Glutamatergic neuron (in vitro differentiated cells): ENCODE measurements around the gene C2orf68. TPM values are rescaled to one million over a fixed set of nuclear protein-coding genes. Genes with fewer than 3 reads are reported as not detected.
A peak's percentile ranks its signal among the peaks of the same experiment; 100 is the strongest.
"Not testable (repeated sequence)": the region's sequence is repeated elsewhere in the genome, so short reads cannot be mapped to it uniquely, and the experiment has no call there.

Source experiments
- DNase-seq: peaks from one replicate; pipeline ENCODE4 v3.0.0; 2022
- H3K27ac Mint-ChIP-seq: one replicate; pipeline ENCODE4 v1.8.0; 2020; ENCODE audit warnings: mild to moderate bottlenecking, mixed read lengths, inconsistent platforms; ENCODE audit not compliant: unreplicated experiment
- H3K27me3 Mint-ChIP-seq: one replicate; pipeline ENCODE4 v1.8.0; 2020; ENCODE audit warnings: mild to moderate bottlenecking, moderate library complexity, mixed read lengths, inconsistent platforms; ENCODE audit not compliant: unreplicated experiment
- H3K36me3 Mint-ChIP-seq: one replicate; pipeline ENCODE4 v1.8.0; 2020; ENCODE audit warnings: mild to moderate bottlenecking, mixed read lengths, inconsistent platforms; ENCODE audit not compliant: unreplicated experiment
- H3K4me1 Mint-ChIP-seq: one replicate; pipeline ENCODE4 v1.8.0; 2020; ENCODE audit warnings: mild to moderate bottlenecking, low read depth, mixed read lengths, inconsistent platforms; ENCODE audit not compliant: unreplicated experiment
- H3K4me3 Mint-ChIP-seq: one replicate; pipeline ENCODE4 v1.8.0; 2020; ENCODE audit warnings: mild to moderate bottlenecking, mixed read lengths, inconsistent platforms; ENCODE audit not compliant: unreplicated experiment
- H3K9me3 Mint-ChIP-seq: one replicate; pipeline ENCODE4 v1.8.0; 2020; ENCODE audit warnings: mild to moderate bottlenecking, moderate library complexity, mixed read lengths, inconsistent platforms; ENCODE audit not compliant: unreplicated experiment
- total RNA-seq: library from RNA; stranded (reverse); fragmentation: NEBNext Ultra II Directional; extraction: Animal tissue kit (Norgen Biotek cat#: 25700); gene quantifications from one replicate; pipeline ENCODE4 v1.2.1, GENCODE V29; 2021; ENCODE audit not compliant: unreplicated experiment
- TF ChIP-seq, protein P1 (sequence below): fragments of 200-600 bp; sonication (generic); IDR thresholded peaks from one replicate; pipeline ENCODE4 v1.5.0; 2021; ENCODE audit not compliant: partially characterized antibody, unreplicated experiment

The C2orf68 gene
- total RNA-seq, 1 donor from 2014 or later: 51.0 TPM

- Mint-ChIP-seq H3K36me3 (no peaks in the 10 kb centered on the region), H3K27me3 (peaks cover 5% of the 10 kb centered on the region), H3K4me3 (no peak overlapping the region), H3K4me1 (peaks cover 8% of the 10 kb centered on the region), H3K9me3 (peaks cover 7% of the 10 kb centered on the region), H3K27ac (peak overlapping the region; percentile 87)
- no peak for DNase-seq
- TF ChIP-seq, protein P1, sequence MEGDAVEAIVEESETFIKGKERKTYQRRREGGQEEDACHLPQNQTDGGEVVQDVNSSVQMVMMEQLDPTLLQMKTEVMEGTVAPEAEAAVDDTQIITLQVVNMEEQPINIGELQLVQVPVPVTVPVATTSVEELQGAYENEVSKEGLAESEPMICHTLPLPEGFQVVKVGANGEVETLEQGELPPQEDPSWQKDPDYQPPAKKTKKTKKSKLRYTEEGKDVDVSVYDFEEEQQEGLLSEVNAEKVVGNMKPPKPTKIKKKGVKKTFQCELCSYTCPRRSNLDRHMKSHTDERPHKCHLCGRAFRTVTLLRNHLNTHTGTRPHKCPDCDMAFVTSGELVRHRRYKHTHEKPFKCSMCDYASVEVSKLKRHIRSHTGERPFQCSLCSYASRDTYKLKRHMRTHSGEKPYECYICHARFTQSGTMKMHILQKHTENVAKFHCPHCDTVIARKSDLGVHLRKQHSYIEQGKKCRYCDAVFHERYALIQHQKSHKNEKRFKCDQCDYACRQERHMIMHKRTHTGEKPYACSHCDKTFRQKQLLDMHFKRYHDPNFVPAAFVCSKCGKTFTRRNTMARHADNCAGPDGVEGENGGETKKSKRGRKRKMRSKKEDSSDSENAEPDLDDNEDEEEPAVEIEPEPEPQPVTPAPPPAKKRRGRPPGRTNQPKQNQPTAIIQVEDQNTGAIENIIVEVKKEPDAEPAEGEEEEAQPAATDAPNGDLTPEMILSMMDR: no peak
These were observed 3.5 kb upstream of the C2orf68 start for GRCh38 chr2:85615413-85615728.

GRCh38 chr2:85614757-85615156 is 2.9 kb upstream of the C2orf68 start:
- Mint-ChIP-seq H3K4me1 (peaks cover 10% of the 10 kb centered on the region), H3K4me3 (peak overlapping the region; percentile 34)
- H3K9me3 Mint-ChIP-seq, H3K27me3 Mint-ChIP-seq, H3K36me3 Mint-ChIP-seq, H3K27ac Mint-ChIP-seq, DNase-seq: not testable (repeated sequence)

- no peak for DNase-seq
- TF ChIP-seq, protein P1: no peak
- Mint-ChIP-seq H3K36me3 (no peaks in the 10 kb centered on the region), H3K27ac (no peak overlapping the region), H3K4me1 (peaks cover 9% of the 10 kb centered on the region), H3K4me3 (peak overlapping the region; percentile 25), H3K27me3 (peaks cover 4% of the 10 kb centered on the region), H3K9me3 (peaks cover 7% of the 10 kb centered on the region)
These were observed 2.0 kb upstream of the C2orf68 start for GRCh38 chr2:85613717-85614515.

DNA sequence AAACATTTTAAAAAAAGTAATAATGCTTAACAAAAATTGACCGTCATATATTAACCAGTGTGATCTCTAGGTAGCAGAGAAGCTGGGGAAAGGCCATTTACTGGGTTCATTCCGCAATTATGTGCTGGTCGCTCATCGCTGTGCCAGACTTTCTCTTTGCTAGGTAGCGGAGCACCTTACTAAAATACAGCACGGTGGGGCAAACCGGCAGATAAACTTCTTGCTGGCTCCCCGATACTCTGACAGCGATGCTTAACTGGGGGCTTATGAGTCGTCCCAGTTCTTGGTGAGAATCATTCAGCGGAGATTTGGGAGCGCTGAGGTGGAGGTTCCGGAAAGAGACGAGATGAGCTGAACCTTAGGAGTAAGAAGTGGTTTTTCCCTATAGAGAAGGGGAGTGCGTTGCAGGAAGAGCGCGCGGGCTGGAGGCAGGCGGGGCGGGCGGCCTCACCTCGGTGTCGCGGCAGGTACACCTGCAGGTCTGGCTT is 605 bp downstream of the C2orf68 start:
- peaks cover 3% of the 10 kb centered on the region for H3K27me3 Mint-ChIP-seq
- DNase-seq: no peak
- peak overlapping the region; percentile 89 for H3K27ac Mint-ChIP-seq
- H3K9me3 Mint-ChIP-seq: peaks cover 9% of the 10 kb centered on the region
- peaks cover 3% of the 10 kb centered on the region for H3K4me1 Mint-ChIP-seq
- TF ChIP-seq, protein P1: no peak
- no peaks in the 10 kb centered on the region for H3K36me3 Mint-ChIP-seq
- peak overlapping the region; percentile 95 for H3K4me3 Mint-ChIP-seq

DNA sequence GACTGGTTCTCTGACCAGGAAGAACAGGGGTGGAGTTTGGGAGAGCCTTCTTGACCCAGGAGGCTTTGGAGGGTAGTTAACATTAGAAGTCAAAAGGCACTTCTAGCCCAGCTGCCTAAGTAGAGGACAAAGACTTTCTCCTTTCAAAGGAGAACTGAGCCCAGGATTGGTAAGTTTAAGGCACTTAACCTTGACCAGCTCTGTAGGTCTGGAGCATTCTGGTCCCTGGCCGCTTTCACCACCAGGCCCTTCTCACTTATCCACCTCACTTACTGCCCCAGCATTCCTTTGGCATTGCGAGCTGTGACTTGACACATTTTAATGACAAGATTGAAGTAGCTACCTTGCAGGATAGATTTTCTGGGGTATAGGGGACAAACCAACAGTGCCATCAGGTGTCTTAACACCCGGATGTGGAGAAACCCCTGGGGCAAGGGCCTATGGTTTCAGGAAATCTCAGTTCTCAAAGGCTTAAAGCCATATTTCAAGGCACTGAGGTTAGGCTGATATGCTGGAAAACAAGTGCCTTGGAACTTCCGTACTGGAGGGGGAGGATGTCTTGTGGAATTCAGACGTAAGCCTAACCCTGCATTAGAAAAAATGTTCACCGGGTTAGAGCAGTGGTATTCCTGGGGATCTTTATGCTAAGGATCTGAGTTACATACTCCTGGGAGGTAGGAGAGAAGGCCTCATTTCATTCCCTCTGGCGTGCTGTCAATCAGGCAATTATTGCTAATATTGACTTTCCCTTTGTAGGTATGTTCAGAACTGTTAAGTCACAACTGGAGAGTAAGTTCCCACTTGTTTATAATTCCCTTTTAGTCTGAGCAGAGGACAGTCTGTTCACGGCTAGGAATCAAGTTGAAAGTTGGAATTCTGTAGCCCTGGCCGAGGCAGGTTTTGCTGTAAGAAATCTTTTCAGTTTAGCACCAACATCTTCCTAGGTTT is 4.3 kb downstream of the C2orf68 start:
- Mint-ChIP-seq H3K27me3 (peaks cover 4% of the 10 kb centered on the region), H3K4me3 (no peak overlapping the region), H3K9me3 (peaks cover 13% of the 10 kb centered on the region), H3K36me3 (no peaks in the 10 kb centered on the region), H3K27ac (no peak overlapping the region), H3K4me1 (peaks cover 8% of the 10 kb centered on the region)
- TF ChIP-seq, protein P1: no peak
- no peak for DNase-seq
